LNCaP clone FGC (cell line): ENCODE data around the gene RNF40.
"Not testable (repeated sequence)": the region's sequence is repeated elsewhere in the genome, so short reads cannot be mapped to it uniquely, and the experiment has no call there.

Source experiments
- DNase-seq: peaks from one replicate; pipeline ENCODE4 v3.0.0-alpha.2; 2011; ENCODE audit warnings: low read depth
- H3K4me3 ChIP-seq: 2 replicates; pipeline ENCODE4 v1.5.1; 2011; ENCODE audit warnings: mild to moderate bottlenecking, low read depth, low read length, control low read depth
- TF ChIP-seq, protein P1 (sequence below): IDR thresholded peaks from 2 replicates; pipeline ENCODE4 v1.5.1; 2012; ENCODE audit warnings: mild to moderate bottlenecking; ENCODE audit not compliant: control insufficient read depth, insufficient read depth; ENCODE audit errors: extremely low read depth

RNF40 gene

DNA sequence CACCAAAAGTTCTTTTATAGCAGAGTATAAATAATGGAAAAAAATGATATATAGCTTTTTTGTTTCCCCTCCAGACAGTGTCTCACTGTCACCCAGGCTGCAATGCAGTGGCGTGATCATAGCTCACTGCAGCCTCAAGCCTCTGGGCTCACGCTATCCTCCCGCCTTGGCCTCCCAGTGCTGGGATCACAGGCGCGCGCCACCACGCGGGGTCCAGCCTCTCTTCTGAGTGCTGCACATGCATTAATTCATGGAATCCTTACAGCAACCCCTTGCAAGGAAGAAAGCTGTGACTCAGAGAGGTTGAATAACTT is 42.9 kb downstream of the RNF40 start:
- DNase-seq: no peak
- TF ChIP-seq, protein P1, sequence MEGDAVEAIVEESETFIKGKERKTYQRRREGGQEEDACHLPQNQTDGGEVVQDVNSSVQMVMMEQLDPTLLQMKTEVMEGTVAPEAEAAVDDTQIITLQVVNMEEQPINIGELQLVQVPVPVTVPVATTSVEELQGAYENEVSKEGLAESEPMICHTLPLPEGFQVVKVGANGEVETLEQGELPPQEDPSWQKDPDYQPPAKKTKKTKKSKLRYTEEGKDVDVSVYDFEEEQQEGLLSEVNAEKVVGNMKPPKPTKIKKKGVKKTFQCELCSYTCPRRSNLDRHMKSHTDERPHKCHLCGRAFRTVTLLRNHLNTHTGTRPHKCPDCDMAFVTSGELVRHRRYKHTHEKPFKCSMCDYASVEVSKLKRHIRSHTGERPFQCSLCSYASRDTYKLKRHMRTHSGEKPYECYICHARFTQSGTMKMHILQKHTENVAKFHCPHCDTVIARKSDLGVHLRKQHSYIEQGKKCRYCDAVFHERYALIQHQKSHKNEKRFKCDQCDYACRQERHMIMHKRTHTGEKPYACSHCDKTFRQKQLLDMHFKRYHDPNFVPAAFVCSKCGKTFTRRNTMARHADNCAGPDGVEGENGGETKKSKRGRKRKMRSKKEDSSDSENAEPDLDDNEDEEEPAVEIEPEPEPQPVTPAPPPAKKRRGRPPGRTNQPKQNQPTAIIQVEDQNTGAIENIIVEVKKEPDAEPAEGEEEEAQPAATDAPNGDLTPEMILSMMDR: no peak
- H3K4me3 ChIP-seq: peak overlapping the region; percentile 75

DNA sequence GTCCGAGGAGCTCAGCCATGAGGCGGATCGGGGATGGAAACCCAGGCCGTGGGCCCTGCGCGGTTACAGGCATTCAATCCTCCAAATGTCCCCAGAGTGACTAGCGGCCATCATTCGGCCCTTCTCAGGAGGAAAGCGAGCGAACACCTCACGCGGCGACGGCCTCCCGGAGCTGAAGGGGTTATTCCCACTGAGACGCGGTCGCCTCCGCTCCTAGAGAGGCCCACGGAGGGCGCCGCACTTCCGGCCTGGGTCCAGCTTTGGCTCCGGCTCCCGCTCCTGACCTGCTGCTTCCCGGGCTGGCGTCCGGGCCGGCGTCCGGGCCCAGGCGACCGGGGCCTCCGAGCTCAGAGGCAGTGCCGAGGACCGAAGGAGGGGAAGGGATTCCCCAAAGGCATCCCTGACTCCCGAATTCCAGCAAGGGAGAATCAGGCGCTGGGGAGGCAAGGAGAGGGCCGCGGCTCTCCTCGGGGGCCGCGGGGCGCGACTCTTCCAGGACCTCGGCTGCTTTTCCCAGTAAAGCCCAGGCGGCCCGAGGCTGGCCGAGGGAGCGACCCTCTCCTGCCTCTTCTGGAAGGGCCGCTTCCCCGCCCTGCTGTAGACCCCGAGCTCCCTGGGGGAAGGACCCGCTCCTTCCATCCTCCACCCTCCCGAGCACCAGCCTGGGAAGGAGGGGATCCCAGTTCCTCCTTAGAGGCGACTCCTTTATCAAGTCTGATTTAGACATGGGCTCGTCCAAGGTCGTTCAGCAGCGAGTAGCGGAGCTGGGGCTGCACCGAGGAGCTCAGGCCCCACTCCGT is 43.4 kb downstream of the RNF40 start:
- TF ChIP-seq, protein P1: no peak
- peak; percentile 34 for DNase-seq

DNA sequence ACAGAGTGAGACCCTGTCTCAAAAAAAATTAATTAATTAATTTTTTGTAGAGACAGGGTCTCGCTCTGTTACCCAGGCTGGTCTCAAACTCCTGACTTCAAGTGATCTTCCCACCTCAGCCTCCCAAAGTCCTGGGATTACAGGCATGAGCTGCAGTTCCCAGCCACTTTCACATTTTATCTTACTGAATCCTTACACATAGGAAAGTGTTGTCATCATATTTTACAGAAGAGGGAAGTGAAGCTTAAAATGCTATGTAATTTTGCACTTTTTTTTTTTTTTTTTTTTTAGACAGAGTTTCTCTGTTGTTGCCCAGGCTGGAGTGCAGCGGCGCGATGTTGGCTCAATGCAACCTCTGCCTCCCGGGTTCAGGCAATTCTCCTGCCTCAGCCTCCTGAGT is 46.0 kb downstream of the RNF40 start:
- TF ChIP-seq, protein P1: no peak
- DNase-seq: no peak
- no peak overlapping the region for H3K4me3 ChIP-seq

More for the DNA sequence above, 43.4 kb downstream of the RNF40 start:
- peak overlapping the region; percentile 75 for H3K4me3 ChIP-seq

DNA sequence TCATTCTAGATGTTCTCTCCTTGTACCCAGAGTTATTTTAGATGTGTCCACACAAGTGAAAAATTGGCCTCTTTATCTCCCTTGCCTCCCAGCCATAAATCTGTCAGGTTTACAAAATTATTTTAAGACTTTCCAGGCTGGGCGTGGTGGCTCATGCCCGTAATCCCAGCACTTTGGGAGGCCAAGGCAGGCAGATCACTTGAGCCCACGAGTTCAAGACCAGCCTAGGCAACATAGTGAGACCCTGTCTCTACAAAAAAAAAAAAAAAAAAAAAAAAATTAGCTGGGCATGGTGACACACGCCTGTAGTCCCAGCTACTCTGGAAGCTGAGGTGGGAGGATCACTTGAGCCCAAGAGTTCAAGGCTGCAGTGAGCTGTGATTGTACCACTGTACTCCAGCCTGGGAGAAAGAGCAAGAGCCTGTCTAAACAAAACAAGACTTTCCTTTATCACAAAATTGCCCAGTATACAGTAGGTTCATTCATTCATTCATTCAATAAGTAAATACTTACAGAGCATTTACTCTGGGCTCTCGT is 46.8 kb downstream of the RNF40 start:
- DNase-seq, H3K4me3 ChIP-seq: not testable (repeated sequence)

DNA sequence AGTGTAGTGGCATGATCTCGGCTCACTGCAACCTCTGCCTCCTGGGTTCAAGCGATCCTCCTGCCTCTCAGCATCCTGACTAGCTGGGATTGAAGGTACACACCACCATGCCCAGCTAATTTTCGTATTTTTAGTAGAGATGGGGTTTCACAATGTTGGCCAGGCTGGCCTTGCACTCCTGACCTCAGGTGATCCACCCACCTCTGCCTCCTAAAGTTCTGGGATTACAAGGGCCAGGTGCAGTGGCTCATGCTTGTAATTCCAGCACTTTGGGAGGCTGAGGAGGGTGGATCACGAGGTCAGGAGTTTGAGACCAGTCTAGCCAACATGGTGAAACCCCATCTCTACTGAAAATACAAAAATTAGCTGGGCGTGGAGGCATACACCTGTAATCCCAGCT is 47.6 kb downstream of the RNF40 start:
- H3K4me3 ChIP-seq, DNase-seq: not testable (repeated sequence)

DNA sequence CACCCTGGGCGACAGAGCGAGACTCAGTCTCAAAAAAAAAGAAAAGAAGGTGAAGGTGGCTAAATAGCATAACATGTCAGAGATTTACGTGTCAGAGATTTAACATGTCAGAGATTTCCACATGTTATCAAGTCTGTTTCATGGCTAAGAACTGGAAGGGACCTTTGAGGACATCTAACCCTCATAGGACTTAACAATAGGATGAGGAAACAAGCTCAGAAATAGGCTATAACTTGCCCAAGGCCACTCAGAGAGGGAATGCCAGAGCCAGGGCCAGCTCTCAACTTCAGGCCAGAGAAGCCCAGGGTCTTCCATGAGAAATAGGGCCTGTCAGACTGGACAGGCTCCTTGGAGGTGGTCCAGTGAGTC is 51.7 kb downstream of the RNF40 start:
- H3K4me3 ChIP-seq: peak overlapping the region; percentile 59
- TF ChIP-seq, protein P1: no peak
- DNase-seq: no peak

DNA sequence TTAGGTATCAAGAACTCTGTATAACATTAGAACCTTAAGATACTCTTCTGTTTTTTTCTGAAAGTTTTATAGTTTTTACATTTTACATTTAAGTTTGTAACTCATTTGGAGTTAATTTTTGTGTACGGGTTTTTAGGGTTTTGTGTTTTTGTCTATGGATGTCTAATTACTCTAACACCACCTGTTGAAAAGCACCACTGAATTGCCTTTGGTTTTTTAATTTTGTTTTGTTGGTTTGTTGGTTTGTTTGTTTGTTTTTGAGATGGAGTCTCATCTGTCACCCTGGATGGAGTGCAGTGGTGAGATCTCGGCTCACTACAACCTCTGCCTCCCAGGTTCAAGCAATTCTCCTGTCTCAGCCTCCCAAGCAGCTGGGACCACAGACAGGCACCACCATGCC is 54.6 kb downstream of the RNF40 start:
- no peak overlapping the region for H3K4me3 ChIP-seq
- DNase-seq: no peak
- TF ChIP-seq, protein P1: no peak

DNA sequence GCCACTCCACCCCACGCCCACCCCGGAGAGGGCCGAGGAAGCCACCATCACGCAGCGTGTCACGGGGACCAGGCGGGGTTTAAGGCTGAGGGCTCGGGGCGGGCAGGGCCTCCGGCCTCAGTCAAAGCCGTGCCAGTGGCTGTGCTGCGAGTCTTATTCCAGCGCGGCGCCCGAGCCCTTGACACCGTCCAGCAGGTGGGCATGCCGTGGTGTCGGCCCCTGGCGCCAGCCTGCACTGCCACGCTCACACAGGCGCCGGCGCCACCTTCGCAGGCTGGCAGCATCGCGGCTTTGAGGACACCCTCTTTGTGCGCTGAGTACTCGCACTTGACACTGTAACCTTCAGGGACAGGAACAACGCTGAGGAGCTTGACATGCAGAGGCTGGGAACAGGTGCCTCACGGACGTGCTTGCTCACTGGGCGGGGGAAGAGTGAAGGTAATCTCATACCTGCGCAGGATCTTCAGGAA is 58.9 kb downstream of the RNF40 start:
- TF ChIP-seq, protein P1: no peak
- no peak for DNase-seq
- no peak overlapping the region for H3K4me3 ChIP-seq

DNA sequence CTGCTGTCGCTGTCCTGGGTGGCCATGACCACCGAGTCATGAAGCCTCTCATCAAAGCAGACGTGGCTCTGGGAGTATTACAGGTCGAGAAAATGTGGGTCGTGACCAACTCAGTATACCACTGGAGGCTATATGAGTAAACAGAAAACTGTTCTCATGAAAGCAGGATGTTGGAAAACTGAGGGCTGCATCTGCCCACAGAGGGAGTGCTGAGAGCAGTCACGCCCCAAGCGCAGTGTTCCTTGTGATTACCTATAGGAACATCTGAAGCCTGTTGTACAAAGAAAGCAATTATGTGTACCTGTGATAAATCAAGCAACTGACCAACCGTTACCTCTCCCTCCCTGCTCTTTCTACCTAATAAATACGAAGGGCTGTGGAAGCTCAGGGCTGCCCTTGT is 59.3 kb downstream of the RNF40 start:
- not testable (repeated sequence) for DNase-seq, H3K4me3 ChIP-seq
